HL-60/S4 treated with phorbol 12-myristate 13-acetate at 8.2 ng/mL for 4 days and 3 days (cell line): ENCODE measurements around the gene SEMA3C.

ENCODE experiments used
- in situ Hi-C: fragments of 300-500 bp; cut with MboI; formaldehyde crosslinking; loops from 2 replicates; pipeline ENCODE4 v1.15.0; 2022; ENCODE audit warnings: low sequenced_read_pairs

The SEMA3C gene

DNA sequence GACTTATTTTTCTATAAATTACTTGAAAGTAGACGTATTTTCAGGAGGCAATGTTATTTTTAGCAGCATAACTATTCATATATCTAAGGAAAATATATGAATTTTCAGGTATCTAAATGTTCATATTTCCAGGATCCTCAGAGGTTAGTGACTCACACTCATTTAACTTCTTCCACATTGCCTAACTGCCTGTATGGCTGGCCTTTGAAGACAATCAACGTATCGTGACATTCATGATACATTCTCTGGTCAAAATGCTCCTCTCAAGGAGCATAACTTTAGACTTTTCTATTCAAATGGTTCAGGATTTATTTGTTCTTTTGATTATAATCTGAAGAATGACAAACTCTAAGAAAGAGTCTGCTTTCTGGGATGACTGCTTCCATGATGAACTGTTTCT, 89.3 kb downstream of the SEMA3C start:
- in situ Hi-C loops = no loop called here

DNA sequence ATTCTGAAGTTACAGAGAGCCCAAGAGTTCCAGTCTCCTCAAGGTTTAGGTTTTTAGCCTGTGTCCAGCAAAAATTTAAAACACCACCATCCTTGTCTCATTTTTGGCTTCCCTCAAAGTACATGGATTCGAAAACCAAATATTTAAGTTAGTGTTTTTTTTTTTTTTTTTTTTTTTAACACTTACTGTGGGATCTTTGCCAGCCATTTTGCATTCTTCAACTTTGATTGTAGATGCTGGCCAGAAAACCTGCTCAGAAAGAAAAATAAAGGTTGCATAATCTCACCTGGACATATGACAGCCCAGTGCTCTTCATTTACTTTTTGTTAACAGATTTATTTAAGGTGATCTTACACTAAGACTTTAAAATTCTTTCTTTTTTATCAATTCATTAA, 91.6 kb downstream of the SEMA3C start:
- in situ Hi-C loops = no loop called here

DNA sequence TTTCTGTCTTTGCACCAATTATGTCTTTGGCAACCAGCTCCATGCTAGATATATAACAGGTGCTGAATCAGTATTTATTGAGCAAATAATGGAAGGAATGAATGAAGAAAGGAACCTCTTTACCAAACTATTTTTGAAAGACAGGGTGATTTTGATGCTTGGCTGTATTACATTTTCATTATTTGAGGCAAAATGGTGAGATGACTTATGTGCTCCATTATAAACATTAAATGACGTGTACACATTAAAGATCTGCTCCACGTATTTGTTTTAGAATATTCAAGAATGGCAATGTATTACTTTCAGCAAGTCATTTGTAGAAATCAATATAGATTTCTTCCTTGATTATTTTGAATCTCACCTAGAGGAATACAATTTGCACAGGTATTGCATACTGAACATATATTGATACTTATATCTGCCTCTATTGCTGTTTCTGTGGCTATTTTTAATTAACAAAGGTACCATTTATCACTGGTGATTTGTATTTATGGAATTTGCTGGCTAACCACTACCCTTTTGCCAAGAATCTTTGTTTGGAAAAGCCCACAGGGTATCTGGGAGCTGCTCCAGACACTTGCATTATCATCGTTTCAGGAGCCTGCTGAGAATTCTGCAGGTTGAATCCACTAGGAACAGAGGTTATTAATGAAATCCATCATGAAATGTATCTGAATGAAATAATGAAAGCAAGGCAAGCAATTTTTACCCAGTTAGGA, 92.2 kb downstream of the SEMA3C start:
- in situ Hi-C loops = no loop called here

DNA sequence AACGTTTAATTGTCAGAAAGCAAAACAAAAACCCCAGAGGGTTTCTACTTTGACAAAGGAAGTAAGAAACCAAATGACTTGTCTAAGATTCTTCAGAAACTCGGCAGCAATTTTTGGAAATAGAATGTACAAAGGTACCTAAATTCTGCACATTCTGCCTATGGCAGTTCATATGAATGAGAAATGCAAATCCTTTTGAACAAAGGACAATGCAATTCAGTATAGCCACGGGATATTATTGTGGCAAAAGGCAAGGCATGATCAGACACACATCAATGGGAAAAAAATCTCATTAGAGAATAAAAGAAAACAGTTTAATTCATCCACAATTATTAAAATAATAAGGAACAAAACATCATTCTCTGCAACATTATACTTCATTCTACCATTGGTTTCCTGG, 93.4 kb downstream of the SEMA3C start:
- in situ Hi-C loops = no loop called here

DNA sequence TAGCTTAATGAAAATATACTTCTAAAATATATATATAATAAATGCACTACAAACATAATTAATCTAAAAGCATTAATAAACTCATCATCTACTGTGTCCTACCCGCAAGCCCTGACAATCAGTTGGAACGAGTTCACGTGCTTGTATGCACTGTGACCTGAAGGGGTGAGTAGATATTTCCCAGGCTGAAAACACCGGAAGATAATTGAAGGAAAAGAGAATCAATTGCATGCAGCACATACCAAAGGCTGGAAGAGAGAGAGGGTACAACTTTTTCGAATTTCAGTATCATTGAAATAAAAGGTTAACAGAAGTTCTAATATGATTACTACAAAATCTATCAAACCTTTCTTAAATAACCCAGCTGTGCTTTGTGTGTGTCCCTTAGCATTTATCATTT, 94.6 kb downstream of the SEMA3C start:
- in situ Hi-C loops = no loop called here

DNA sequence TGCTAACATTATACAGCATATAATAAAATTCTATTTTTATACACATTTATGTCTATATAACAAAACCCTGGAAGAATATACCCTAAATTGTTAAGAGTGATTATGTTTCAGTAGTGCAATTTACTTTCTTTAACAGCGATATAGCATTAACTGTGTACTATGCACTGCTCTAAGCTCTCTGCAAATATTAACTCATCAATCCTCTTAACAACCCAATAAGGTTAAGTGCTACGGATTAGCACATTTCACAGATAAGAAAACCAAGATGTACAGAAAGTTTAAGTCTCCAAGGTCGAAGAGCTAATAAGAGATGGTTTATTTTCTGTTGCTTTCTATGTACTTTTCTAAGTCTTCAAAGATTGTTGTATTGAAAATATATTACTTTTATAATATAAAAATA, 95.8 kb downstream of the SEMA3C start:
- in situ Hi-C loops = no loop called here

DNA sequence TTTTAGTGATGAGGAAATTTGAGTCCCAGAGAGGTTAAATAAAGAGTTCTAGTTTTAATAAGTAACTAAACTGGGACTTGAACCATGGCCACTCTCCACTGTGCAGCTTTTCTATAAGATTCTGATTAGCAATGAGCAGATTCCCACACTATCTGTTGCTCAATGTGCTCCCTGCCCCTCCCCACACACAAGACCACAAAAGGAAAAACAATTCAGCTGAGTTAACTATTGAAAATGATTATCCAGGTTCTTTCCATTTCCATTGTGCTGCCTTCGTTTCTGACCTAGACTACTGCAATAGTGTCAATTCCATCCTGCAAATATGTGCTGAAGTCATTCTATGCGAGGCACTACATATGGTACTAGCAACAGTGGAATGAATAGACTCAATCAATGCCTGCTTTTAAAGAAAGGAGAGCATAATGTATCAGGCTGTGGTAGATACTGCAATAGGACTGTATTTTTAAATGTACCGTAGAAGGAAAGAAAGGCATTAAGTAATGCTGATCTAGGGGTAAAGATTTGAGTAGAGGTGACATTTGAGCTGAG, 97.0 kb downstream of the SEMA3C start:
- in situ Hi-C loops = no loop called here

DNA sequence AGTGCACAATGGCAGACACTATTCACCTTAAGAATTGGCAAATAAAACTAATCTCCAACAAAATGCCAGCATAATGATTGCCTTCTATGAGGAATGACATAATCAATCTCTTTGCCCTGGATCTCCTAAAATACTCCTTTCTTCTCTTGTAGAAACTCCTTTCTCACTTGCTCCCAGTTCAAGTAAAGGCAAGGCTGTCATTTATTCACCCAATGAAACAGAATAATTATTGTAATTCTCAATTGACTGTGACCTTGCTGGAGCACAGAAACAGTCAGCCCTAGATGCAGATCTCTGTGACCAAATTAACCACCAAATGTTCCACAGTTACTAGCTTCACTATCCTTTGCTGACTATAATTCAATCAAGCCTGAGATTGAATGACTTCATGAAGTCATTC, 99.3 kb downstream of the SEMA3C start:
- in situ Hi-C loops = no loop called here

DNA sequence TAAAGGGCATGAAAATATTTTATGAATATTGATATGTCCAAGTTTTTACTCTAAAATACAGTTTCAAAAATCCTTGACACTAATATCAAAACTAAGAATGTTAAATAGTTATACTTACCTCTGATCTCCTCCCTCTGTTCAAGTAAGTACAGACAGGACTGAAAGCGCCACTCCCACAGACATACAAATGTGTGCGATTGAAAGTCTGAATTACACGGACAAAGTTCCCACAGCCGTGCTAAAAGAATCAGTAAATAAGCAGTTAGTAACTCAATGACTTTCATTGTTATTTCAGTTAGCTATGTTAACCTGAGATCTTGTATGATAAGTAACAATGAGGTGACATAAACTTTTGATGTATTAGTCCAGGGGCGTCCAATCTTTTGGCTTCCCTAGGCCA, 100.7 kb downstream of the SEMA3C start:
- in situ Hi-C loops = no loop called here

DNA sequence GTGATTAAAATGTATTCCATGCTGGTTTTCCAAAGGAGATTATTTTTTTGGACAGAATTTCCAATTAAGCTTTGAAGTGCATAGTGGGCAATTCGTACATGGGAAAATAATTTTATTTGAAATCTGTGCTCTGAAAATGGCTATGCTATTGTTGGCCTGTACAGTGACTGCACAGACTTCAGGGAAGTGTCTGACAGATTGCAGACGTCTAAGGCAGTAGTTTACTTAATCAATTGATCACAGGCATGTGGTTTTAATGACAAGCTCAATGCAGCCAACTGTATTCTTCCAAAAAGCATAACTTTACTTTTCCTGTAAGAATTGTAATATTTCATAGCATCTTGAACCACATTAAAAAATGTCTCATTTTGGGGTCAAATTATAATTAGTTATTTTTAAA, 102.0 kb downstream of the SEMA3C start:
- in situ Hi-C loops = no loop called here

DNA sequence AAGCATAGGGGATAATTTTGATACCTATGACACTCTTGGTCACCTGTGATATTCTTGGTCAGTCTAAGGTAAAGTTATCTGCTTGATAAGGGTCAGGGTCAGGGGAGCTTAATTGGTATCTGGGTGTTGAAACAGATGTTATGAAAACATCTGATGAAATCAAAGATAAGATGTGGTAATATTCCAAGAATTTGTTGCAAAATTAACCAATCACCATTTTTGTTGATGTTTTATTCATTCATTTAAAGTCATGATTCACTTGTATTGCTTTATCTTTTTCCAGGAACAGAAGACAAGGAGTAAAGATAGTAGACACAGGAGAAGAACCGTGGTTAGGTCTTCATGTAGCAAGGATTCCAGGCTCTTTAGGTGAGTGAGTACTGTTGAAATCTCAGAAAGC, 103.1 kb downstream of the SEMA3C start:
- in situ Hi-C loops = no loop called here

DNA sequence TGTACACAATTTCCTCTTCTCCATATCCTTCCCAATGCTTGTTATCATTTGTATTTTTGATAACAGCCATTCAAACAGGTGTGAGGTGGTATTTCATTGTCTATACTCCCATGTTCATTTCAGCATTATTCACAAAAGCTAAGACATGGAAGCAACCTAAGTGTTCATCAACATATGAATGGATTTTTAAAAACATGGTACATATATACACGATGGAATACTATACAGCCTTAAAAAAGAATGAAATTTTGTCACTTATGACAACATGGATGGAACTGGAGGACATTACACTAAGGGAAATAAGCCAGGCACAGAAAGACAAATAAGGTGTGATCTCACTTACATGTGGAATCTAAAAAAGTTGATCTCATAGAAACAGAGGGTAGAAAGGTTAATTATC, 109.3 kb downstream of the SEMA3C start:
- in situ Hi-C loops = no loop called here

DNA sequence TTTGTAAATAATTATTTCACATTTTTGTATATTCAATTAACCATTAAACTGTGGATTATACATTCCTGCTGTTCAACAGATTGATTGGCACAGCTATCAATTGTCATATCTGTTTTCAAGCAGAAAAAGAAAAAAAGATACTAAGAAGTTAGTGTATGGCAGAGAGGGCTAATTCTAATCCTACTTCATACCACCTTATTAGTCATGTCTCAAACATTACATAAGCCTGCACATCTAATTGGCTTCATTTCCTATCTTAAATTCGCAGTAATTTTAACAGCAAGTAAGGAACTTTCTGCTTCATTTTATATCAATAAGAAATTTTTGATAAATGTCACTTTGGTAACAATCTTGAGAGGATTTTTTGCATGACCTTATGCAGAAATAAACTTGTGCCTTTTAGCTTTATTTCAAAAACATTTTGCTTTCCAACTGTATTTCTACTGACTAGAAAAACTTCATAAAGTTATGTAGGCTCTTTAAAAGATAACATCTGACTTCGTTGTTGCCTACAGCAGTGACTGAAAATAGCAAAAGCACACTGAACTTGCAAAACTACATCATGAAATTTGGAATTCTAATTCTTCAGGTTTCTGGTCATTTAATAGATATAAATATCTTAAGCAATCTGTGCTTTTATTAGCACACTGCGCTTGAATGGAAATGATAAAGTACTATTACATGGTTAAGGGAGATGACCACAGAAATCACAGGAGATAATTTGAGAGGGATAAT, 111.5 kb downstream of the SEMA3C start:
- in situ Hi-C loops = no loop called here

DNA sequence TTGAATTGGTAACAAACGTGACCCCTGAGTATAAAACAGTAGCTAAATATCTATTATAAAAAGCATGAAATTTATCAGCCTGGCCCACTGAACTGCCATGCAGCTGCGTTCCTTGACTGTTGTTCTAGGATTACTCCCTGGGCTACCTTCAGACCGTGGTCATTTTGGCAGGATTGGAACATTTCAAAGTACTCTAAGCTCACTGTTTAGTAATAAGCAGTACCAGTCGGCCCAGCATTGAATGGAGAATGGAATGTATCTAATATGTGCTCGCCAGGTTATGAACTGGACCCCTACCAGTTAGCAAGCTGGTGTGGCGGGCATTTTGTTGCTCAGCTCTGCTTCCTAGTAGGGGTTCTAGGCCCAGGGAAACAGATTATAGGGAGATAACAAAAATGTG, 112.2 kb downstream of the SEMA3C start:
- in situ Hi-C loops = no loop called here

DNA sequence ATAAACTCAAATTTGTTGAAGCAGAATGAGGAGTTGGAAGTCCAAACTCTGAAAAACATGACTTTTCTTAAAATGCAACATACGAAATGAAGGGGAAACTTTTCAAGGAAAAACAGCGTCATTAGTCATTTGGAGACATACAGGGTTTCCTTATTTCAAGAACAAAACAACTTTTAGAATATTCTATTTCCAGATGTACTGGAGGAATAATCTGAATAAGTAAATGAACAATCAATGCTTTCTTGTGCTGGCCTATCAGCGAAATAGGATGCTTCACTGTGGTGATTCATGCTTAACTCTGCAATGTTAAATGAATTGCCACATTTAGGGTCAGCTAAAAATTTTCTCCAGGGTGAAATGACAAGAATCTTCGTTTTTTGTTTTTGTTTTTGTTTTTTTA, 114.3 kb downstream of the SEMA3C start:
- in situ Hi-C loops = no loop called here

DNA sequence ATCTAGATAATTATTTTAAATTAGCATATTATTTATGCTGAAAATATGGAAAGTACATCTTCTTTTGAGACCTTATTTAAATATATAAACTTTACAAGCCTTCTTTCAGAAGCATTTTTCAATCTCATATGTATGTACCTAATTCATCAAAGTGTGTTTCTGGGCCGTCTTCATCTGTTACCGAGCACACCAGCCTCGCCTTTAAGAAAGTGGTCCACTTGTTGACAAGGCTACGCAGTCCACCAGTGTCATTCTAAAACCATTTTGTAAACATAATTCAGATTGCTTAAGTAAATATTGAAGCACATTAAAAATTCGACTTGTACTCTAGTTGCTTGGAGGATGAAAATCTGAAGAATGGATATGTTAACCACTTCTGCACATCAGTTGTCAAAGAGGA, 116.3 kb downstream of the SEMA3C start:
- in situ Hi-C loops = no loop called here

DNA sequence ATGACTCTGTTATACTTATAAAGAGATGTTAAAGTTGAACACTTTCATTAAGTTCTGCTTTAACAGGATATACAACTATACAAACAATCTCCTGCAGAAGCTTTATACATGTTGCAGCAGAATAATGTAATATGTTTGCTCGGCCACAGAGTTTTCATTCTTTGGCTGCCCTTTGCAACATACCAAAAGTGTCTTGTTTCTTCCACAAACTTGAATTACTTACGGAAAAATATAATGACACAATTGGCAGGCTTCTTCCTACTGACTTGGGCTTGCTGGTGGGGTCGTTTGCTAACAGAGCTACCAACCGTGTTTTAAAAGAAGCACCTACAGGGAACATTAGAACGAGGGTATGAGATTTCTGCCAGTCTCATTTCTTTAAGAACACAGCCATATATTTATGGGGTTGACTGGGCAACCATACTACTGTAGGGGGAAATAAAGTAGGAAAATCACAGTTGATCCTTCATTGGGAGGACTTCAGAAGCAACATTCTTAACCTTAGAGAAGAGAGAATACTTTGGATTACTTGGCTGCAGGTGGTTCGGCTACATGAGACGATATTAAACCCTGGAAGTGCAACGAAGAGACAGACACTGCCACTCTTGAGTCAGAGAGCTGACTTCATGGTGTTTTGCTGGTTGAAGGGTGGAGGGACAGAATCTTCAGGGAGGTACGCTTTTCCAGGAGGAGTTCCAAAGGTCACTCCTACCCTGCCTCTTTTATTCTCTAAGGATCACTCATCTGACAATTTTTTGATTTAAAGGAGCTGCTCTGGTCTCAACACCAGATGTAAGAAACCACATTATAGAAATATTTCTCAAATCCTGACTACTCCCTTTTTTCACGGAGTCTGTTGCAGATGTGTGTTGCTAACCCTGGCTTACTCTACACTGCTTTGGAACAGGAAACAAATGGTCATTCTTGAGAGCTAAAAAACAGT, 123.9 kb downstream of the SEMA3C start:
- in situ Hi-C loops = no loop called here

DNA sequence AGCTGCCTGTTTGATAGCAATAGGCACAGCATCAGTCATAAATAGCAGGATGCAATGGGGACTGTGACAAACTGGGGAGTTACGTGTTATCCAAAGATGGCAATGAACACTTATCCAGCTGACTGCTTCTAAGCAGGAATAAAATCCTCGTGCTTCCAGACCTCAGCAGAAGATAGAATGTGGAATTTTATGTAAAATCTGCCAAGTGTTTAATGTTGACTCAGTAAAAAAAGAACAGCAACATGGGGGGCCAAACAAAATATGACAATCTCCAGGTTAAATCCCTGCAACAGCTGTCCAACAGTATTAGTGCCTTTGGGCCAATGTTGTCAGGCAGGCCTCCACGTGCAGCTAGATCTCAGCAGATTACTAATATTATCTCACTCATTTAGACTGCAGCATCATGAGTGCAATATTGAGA, 127.3 kb downstream of the SEMA3C start:
- in situ Hi-C loops = no loop called here

DNA sequence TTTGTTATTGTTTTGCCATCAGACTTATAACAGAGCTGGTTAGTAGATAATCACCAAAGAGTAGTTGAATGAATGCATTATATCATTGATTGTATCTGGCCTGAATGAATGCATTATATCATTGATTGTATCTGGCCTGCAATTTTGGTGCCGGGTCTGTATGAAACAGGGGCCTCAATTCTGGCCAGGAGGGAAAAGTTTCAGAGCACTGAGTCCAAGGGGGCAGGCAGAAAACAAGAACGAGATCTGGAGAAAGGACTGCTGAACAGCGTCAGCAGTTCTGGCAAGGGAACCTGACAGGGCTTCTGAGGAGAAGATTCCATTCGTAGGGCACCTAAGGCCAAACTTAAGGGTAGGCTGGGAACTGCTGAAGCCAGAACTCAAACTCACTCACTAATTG, 128.0 kb downstream of the SEMA3C start:
- in situ Hi-C loops = no loop called here

DNA sequence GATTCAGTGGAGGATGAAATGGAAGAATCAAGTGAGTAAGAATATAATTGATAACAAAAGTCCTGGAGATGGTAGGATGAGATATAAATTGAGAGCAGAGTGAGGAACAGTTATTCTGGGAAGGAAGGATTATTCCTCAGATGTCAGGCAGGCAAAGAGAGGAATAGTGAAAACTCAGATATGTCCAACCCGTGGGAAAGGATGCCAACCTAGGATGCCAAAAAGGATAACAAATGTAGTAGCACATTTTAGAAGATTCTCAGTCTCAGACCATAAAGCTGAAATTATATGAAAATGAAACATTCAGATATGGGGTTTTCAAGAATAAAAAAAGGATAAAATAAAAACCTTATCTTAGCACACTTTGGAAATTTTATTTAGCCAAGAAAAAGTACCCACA, 131.1 kb downstream of the SEMA3C start:
- in situ Hi-C loops = no loop called here

DNA sequence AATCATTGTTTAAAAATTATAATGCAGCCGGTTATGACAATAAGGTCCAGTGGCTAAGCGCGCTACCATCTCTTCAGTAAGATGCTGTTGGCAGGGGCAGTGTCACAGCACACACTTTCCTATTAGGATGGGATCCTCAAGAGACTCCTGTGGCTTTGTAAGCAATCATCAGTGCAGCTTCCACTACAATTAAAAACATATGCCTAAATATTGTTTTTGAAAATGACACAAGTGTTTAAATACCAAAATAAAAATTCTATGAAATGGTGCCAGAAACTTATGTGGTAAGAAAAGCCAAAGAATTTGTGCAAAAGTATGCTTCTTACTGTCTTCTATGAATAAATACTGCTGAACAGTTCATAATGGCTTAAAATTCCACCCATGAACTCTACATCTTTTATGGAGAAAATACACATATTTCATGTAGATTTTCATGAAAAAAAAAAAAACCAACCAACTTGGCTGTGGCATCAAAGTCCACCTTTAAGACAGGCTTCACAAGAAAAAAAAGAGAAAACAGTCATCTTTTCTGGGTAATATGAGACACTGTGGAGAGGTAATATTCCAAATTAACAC, 132.8 kb downstream of the SEMA3C start:
- in situ Hi-C loops = no loop called here
